Femur (tissue), 1 donor: ENCODE measurements around the gene ZSCAN20.

Source experiments
- DNase-seq: peaks from one replicate; pipeline ENCODE4 v3.0.0-alpha.2; 2017

ZSCAN20 gene

GRCh38 chr1:33445108-33445507 is 27.3 kb upstream of the ZSCAN20 start:
- DNase-seq = no peak

- DNase-seq = no peak
These were observed 25.9 kb upstream of the ZSCAN20 start for GRCh38 chr1:33446590-33446989.

DNA sequence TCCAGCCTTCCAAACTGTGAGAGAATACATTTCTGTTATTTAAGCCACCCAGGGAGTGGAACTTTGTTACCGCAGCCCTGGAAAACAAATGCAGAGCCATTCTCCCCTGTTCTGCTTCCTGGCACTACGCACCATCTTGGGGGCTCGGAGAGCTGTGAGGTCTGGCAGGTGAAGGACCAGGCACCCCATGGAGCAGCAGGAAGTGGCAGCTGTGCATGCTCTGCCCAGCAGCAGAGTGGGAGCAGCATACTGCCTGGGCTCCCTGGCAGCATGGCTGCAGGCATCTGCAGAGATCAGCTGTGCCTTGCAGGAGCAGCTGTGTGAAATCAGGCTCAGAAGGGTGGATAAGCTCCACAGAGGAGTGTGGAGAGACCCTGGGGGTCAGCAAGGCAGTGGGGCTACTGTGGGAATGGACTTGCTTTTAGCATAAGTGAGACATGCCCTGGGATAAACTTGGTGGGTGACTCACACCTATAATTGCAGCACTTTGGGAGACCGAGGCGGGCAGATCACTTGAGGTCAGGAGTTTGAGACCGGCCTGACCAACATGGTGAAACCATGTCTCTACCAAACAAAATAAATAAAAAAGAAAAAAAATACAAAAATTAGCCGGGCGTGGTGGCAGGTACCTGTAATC is 17.7 kb upstream of the ZSCAN20 start:
- DNase-seq = no peak

GRCh38 chr1:33455539-33456501 is 16.6 kb upstream of the ZSCAN20 start:
- peak; percentile 66 for DNase-seq

GRCh38 chr1:33456502-33456886 is 16.0 kb upstream of the ZSCAN20 start:
- no peak for DNase-seq

DNA sequence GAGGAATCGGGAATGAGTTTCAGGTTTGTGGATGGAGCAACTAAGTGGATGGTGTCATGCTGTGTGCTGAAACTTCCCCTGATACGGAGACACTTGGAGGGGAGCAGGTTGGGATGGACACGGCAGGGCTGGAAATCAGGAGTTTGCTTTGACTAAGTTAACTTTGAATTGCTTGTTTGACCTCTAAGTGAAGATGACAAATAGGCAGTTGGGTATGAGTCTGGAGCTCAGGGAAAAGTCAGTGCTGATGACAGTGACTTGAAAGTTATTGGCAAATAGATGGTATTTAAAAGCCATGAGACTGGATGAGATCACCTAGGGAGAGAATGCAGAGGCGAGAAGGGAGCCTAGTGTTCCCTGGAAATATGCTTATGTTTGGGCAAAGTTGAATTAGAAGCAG is 12.8 kb upstream of the ZSCAN20 start:
- DNase-seq = no peak

GRCh38 chr1:33460144-33460543 is 12.3 kb upstream of the ZSCAN20 start:
- no peak for DNase-seq

DNA sequence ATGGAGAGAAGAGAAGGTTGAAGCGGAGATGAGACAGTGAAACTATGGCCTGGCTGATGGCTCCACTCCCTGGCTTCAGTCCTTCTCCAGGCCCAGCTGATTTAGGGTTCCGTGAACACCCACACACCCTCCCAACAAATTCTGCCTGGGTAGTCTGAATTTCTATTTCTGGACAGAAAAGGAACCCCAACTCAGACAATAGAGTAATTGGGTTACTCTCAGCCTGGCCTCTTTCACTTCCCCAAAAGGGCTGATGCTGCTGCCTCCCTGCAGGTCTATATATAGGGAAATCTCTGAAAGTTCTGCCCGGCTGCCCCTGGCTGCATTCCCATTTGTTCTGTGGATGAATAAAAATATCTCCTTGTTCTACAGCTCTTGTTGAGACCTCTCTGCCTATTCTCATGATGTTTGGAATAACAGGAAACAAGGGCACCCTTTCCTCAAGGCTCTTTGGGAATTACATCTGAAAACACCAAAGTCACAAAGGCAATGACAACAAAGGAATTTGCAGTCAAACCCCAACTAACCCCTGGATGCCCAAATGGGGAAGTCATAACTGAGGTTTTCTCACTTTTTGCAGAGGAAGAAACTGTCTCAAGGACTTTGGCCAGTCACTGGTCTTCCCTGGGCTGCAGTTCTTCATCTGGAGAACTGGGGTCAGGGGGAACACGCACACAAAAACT is 11.4 kb upstream of the ZSCAN20 start:
- peak; percentile 53 for DNase-seq

GRCh38 chr1:33462405-33463164 is 9.9 kb upstream of the ZSCAN20 start:
- DNase-seq = no peak

DNA sequence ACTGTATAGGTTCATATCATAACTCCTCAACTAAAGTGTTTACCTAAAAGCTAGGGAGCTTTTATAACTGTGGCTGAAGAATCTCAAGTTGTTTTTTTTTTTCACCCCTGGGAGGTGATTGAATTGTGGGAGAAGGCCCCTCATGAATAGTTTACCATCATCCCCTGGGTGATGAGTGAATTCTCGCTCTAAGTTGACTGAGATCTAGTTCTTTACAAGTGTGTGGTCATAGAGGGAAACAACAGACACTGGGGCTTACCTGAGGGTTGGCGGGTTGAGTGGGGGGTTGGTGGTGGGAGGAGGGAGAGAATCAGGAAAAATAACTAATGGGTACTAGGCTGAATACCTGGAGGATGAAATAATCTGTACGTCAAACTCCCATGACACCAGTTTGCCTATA is 7.9 kb upstream of the ZSCAN20 start:
- DNase-seq = no peak

DNA sequence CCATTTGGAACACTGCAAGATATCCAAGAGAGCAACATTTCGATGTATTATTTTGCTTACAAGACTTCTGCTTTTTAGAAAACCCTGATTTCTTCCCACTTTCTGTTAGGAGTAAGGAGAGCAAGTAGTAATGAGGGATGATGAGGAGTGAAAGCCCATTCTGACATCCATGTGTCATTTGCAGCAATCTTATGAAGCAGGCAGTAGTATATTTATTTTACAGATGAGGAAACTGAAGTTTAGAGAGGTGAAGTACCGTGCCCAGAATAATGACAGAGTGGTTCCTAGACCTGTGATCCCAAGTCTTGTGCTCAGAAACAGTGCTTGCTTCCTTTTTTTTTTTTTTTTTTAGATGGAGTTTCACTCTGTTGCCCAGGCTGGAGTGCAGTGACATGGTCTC is 7.1 kb upstream of the ZSCAN20 start:
- DNase-seq = no peak

- no peak for DNase-seq
These were observed 6.3 kb upstream of the ZSCAN20 start for GRCh38 chr1:33466159-33466558.

- DNase-seq = no peak
These were observed 4.4 kb upstream of the ZSCAN20 start for GRCh38 chr1:33468011-33468410.

- DNase-seq = no peak
These were observed 3.9 kb upstream of the ZSCAN20 start for GRCh38 chr1:33468531-33468930.

GRCh38 chr1:33468967-33469366 is 3.5 kb upstream of the ZSCAN20 start:
- no peak for DNase-seq

DNA sequence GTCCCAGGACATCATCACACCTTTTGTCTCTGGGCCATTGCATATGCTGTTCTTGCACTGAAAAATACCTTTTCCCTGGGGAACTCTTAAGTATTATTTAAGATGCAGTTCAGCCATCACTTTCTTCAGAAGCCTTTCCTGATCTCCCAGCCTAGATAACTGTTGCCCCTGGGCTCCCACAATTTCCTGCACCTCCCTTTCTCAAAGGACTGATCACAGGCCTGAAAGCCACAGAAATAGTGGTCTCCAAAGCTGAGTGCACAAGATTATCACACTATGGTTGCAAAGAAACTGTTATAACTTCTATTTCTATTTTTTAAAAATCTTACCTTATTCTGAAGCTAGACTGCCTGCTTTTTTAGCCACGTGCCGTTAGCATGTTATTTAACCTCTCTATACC is 2.8 kb upstream of the ZSCAN20 start:
- DNase-seq = no peak

DNA sequence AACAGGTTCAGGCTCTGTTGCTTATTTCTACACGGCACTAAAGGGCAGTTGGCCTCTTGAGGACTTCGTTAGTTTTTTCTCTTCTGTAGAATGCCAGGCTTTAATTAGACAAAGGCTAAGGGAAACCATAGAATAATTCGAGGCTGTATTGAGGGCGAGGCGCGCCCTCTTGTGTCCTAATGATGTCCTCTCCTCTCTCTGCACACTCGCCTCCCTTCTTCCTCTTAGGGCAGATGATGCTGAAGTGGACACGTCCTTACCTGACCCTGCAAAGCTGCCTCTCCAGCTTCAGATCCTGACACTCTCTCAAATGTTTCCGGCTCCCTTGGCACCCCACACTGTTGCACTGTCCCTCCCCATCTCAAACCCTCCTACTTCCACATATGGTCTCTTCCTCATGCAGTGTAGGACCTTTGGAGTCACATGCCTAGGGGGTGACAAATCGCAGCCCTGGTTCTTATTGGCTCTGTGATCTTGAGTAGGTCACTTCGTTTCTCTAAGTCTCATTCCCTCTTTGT is 1.9 kb upstream of the ZSCAN20 start:
- peak; percentile 82 for DNase-seq

GRCh38 chr1:33471416-33471815 is 1.0 kb upstream of the ZSCAN20 start:
- DNase-seq = no peak

- no peak for DNase-seq
These were observed 1.5 kb downstream of the ZSCAN20 start for GRCh38 chr1:33473900-33474299.

GRCh38 chr1:33477451-33477850 is 5.0 kb downstream of the ZSCAN20 start:
- DNase-seq = no peak

- DNase-seq = no peak
These were observed 10.0 kb downstream of the ZSCAN20 start for GRCh38 chr1:33482412-33482811.

DNA sequence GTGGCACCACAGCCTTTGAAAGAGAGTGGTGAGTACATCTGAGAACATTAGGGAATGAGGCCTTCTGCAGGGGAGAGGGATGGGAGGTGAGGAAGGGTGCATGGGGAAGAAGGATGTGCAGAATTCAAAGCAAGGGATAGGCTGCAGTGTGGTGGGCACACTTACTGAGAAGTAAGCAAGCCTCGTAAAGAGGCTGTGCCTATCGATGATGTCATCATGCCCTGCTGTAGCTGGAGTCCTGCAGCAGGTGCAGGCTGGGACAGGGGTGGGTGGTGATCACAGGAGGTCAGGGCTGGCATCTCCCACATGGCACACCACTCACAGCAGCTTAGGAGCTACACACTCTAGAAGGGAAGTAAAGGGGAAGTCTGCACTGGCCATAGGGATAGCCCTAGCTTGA is 16.2 kb downstream of the ZSCAN20 start:
- DNase-seq = no peak

- no peak for DNase-seq
These were observed 22.5 kb downstream of the ZSCAN20 start for GRCh38 chr1:33494929-33495328.
